Left ventricle myocardium inferior (tissue), 1 donor: ENCODE data around the gene ASTN1. TPM values are rescaled to one million over a fixed set of nuclear protein-coding genes. Genes with fewer than 3 reads are reported as not detected.

Experiments
- DNase-seq: peaks from one replicate; pipeline ENCODE4 v3.0.0-alpha.2; 2020
- H3K27ac ChIP-seq: fragments of 200-600 bp; replicated peaks from 2 replicates; pipeline ENCODE4 v1.8.0; 2021
- H3K27me3 ChIP-seq: fragments of 200-600 bp; 2 replicates; pipeline ENCODE4 v1.8.0; 2021; ENCODE audit warnings: low read depth
- H3K36me3 ChIP-seq: fragments of 200-600 bp; 2 replicates; pipeline ENCODE4 v1.8.0; 2021
- H3K4me1 ChIP-seq: fragments of 200-600 bp; 2 replicates; pipeline ENCODE4 v1.8.0; 2021
- H3K4me3 ChIP-seq: fragments of 200-600 bp; 2 replicates; pipeline ENCODE4 v1.8.0; 2021; ENCODE audit warnings: mild to moderate bottlenecking, moderate library complexity
- H3K9me3 ChIP-seq: fragments of 200-600 bp; replicated peaks from 2 replicates; pipeline ENCODE4 v1.8.0; 2021
- CTCF ChIP-seq: fragments of 200-600 bp; IDR thresholded peaks from 2 replicates; pipeline ENCODE4 v1.8.0; 2021; ENCODE audit warnings: antibody characterized with exemption, mild to moderate bottlenecking, borderline replicate concordance
- intact Hi-C: fragments of 100-400 bp; cut with micrococcal nuclease; formaldehyde crosslinking; loops from one replicate; pipeline ENCODE4 v1.11.0; 2022
- total RNA-seq: library from RNA; stranded (reverse); fragmentation: NEBNext Ultra II Directional; extraction: Animal tissue kit (Norgen Biotek cat#: 25700); gene quantifications from one replicate; pipeline ENCODE4 v1.2.1, GENCODE V29; 2021
- donor health status: DM: no; HTN: yes; CAD: no; lungs with severe emphysema.

Gene ASTN1
- total RNA-seq, 1 donor from 2014 or later = 0.33 TPM

DNA sequence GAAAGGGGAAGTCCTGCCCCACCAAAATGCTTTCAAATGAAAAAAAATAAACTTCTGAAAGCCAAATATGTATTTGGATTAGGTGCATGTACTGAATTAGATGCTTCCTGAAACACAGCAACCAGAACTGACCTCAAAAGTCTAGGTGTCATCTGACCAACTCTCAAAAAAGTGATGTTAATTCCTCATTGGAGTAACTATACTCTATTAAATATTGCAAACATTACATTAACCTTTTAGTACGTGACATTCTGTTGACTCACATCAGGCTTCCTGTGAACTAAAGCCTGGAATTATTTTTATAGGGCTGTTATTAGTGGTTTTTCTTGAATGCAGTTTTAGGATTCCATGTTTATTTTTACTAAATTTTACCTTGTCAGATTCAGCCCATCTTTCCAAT lies 73.5 kb downstream of the ASTN1 start:
- Histone ChIP-seq H3K4me3 (no peak overlapping the region), H3K4me1 (no peaks in the 10 kb centered on the region), H3K36me3 (no peaks in the 10 kb centered on the region), H3K9me3 (no peaks in the 10 kb centered on the region), H3K27ac (no peak overlapping the region), H3K27me3 (peaks cover 31% of the 10 kb centered on the region)
- intact Hi-C loops = no loop called here
- TF ChIP-seq CTCF = no peak
- DNase-seq = no peak

DNA sequence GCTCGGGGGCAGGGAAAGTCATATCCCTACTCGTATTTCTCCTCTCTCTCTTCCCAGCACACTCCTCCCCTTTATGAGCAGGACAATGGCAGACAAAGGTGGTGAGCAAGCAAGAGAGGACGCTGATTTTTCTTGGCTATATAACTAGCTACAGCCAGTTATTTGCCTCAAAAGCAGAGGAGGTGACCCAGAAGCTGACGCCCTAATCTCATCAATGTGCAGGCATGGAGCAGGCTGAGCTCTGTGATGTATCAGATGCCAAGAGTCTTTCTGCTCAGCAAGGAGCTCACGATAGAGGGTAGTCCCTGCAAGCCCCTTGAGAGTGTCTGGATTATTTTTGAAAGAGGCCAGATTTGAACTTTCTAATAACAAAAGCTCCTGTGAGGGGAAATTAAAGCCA lies 75.5 kb downstream of the ASTN1 start:
- H3K27ac ChIP-seq = no peak overlapping the region
- TF ChIP-seq CTCF = no peak

GRCh38 chr1:177082855-177083693 lies 81.4 kb downstream of the ASTN1 start:
- no peak overlapping the region for H3K27ac ChIP-seq
- no peak for TF ChIP-seq CTCF
- intact Hi-C loops = no loop called here

More for the DNA sequence above, 75.5 kb downstream of the ASTN1 start:
- Histone ChIP-seq H3K4me3 (no peak overlapping the region), H3K27me3 (peaks cover 16% of the 10 kb centered on the region), H3K36me3 (no peaks in the 10 kb centered on the region), H3K4me1 (no peaks in the 10 kb centered on the region), H3K9me3 (no peaks in the 10 kb centered on the region)
- intact Hi-C loops = no loop called here
- DNase-seq = no peak

DNA sequence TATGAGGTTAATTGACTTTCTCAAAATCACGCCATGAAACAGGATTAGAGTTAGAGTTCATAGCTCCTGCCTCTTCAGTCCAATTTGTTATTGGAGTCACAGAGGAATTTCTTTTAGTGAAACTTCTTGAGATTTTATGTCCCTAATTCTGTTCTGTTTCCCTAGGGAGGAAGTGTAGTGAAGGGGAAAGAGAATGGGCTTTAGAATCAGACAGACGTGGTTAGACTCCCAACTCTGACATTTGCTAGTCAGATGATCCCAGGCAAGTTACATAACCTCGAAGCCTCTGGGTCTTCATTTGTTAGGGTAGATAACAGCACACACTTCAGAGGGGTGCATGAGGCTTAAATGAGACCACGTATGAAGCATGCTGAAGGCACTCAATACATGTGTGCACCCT lies 83.9 kb downstream of the ASTN1 start:
- peaks cover 4% of the 10 kb centered on the region for H3K27me3 ChIP-seq
- no peaks in the 10 kb centered on the region for H3K9me3 ChIP-seq
- no peak overlapping the region for H3K27ac ChIP-seq
- no peak overlapping the region for H3K4me3 ChIP-seq
- intact Hi-C loops = no loop called here
- TF ChIP-seq CTCF = no peak
- DNase-seq = no peak
- no peaks in the 10 kb centered on the region for H3K4me1 ChIP-seq
- H3K36me3 ChIP-seq = no peaks in the 10 kb centered on the region

More at GRCh38 chr1:177082855-177083693, 81.4 kb downstream of the ASTN1 start:
- Histone ChIP-seq H3K9me3 (no peaks in the 10 kb centered on the region), H3K36me3 (no peaks in the 10 kb centered on the region), H3K4me3 (no peak overlapping the region), H3K27me3 (peaks cover 6% of the 10 kb centered on the region), H3K4me1 (no peaks in the 10 kb centered on the region)
- no peak for DNase-seq

DNA sequence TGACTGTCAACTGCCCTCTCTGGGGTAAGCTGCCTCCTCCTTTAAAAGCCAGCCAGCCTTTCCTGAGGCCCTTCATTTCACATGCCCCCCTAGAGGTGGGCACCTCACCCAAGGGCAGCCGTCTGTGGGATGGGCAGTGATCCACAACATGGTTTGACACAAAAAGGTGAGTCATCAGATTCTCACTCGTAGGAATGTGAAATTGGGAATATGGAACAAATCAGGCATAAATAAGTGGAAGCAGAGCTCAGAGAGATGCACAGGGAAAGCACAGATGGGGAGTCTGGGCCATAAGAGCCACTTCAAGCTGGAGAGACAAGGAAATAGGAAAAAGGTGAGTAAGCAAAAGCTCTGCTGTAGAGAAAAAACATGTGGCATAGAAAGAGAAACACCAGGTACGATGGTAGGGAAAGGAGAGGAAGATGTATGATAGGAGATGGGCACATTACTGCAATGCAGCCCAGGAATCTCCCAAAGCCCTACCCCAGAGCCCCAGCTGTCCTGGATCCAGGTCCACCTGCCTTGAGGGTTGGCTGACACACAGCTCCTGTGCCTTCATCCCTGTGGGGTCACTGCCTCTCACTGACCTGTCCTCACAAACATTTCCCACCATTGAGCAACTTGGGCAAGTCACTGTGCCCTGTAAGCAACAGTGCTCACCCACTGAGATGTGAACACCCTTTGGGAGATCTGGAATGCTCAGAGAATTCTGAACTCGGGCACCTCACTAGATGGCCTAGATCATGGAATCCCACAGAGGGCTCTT lies 86.6 kb downstream of the ASTN1 start:
- no peak overlapping the region for H3K4me3 ChIP-seq
- peaks cover 5% of the 10 kb centered on the region for H3K27me3 ChIP-seq
- intact Hi-C loops = no loop called here
- DNase-seq = no peak
- H3K36me3 ChIP-seq = no peaks in the 10 kb centered on the region
- no peaks in the 10 kb centered on the region for H3K4me1 ChIP-seq
- no peaks in the 10 kb centered on the region for H3K9me3 ChIP-seq
- no peak for TF ChIP-seq CTCF
- H3K27ac ChIP-seq = no peak overlapping the region
